Measurements from ENCODE around the gene MEF2D.

Gene MEF2D

GRCh38 chr1:156502391-156502893 lies 1.9 kb upstream of the MEF2D start:
- Mint-ChIP-seq H3K27me3 (ENCODE audit: low read depth) (no peaks in the 10 kb centered on the region), H3K27ac (peak overlapping the region; percentile 92 to 99 (median 96)), H3K4me3 (peak overlapping the region; percentile 94 to 97 (median 95)), H3K9me3 (no peaks in the 10 kb centered on the region), H3K36me3 (ENCODE audit: low read depth) (no peaks in the 10 kb centered on the region), H3K4me1 (peaks cover 65% of the 10 kb centered on the region)
- TF ChIP-seq CTCF (IDR thresholded peaks at IDR 0.05; ENCODE audit: unreplicated experiment in 3 of 3), result no peak

GRCh38 chr1:156500793-156501506 lies 375 bp upstream of the MEF2D start:
- Mint-ChIP-seq H3K27me3 (ENCODE audit: low read depth) (no peaks in the 10 kb centered on the region), H3K4me3 (peak overlapping the region; percentile 95 to 98 (median 97)), H3K4me1 (peaks cover 77% of the 10 kb centered on the region), H3K27ac (peak overlapping the region; percentile 92 to 99 (median 96)), H3K9me3 (no peaks in the 10 kb centered on the region), H3K36me3 (ENCODE audit: low read depth) (no peaks in the 10 kb centered on the region)
- TF ChIP-seq CTCF (IDR thresholded peaks at IDR 0.05; ENCODE audit: unreplicated experiment in 3 of 3), result peak in 2 of 3 experiments; percentile 18 to 56

GRCh38 chr1:156499842-156500542 lies 583 bp downstream of the MEF2D start:
- Mint-ChIP-seq H3K4me3 (peak overlapping the region; percentile 95 to 98 (median 97)), H3K27me3 (ENCODE audit: low read depth) (no peaks in the 10 kb centered on the region), H3K4me1 (peaks cover 77% of the 10 kb centered on the region), H3K27ac (peak overlapping the region; percentile 92 to 97 (median 96)), H3K36me3 (ENCODE audit: low read depth) (peaks cover 3% of the 10 kb centered on the region), H3K9me3 (no peaks in the 10 kb centered on the region)
- no peak for TF ChIP-seq CTCF (IDR thresholded peaks at IDR 0.05; ENCODE audit: unreplicated experiment in 3 of 3)

GRCh38 chr1:156499194-156499841 lies 1.3 kb downstream of the MEF2D start:
- peak overlapping the region; percentile 95 to 98 (median 97) for H3K4me3 Mint-ChIP-seq
- no peak for TF ChIP-seq CTCF (IDR thresholded peaks at IDR 0.05; ENCODE audit: unreplicated experiment in 3 of 3)
- H3K36me3 Mint-ChIP-seq (ENCODE audit: low read depth), result peaks cover 4% of the 10 kb centered on the region
- no peaks in the 10 kb centered on the region for H3K9me3 Mint-ChIP-seq
- H3K27me3 Mint-ChIP-seq (ENCODE audit: low read depth), result no peaks in the 10 kb centered on the region
- H3K27ac Mint-ChIP-seq, result peak overlapping the region; percentile 89 to 96 (median 92)
- peaks cover 78% of the 10 kb centered on the region for H3K4me1 Mint-ChIP-seq

- H3K4me1 Mint-ChIP-seq, result peaks cover 78% of the 10 kb centered on the region
- H3K27me3 Mint-ChIP-seq (ENCODE audit: low read depth), result no peaks in the 10 kb centered on the region
- H3K36me3 Mint-ChIP-seq (ENCODE audit: low read depth), result peaks cover 4% of the 10 kb centered on the region
- no peaks in the 10 kb centered on the region for H3K9me3 Mint-ChIP-seq
- H3K27ac Mint-ChIP-seq, result peak overlapping the region; percentile 89 to 96 (median 92)
- no peak for TF ChIP-seq CTCF (IDR thresholded peaks at IDR 0.05; ENCODE audit: unreplicated experiment in 3 of 3)
- peak overlapping the region; percentile 95 to 98 (median 97) for H3K4me3 Mint-ChIP-seq
Measured at GRCh38 chr1:156498432-156499193, 2.0 kb downstream of the MEF2D start.
